Right lobe of liver (tissue), 4 donors: ENCODE measurements around the gene ABCG4.

Experiments
- POLR2A ChIP-seq: fragments of 450-650 bp; IDR thresholded peaks from one replicate; pipeline ENCODE4 v1.6.1; 2017; ENCODE audit warnings: antibody characterized with exemption, mild to moderate bottlenecking
- TF ChIP-seq, protein P1 (sequence below), 4 donors: fragments of 200-600 bp in 3 of 4; fragments of 450-650 bp in 1 of 4; IDR thresholded peaks; one replicate each; pipeline versions ENCODE4 v1.5.1 to v1.8.0; 2016 to 2022; ENCODE audit warnings: antibody characterized with exemption in 4 of 4, mild to moderate bottlenecking in 2 of 4
- donor health status: DM: no; HTN: no; CAD: no.
- donor health status: DM: no; HTN: no; CAD: no.
- donor health status: DM: no; HTN: yes; CAD: no.

DNA sequence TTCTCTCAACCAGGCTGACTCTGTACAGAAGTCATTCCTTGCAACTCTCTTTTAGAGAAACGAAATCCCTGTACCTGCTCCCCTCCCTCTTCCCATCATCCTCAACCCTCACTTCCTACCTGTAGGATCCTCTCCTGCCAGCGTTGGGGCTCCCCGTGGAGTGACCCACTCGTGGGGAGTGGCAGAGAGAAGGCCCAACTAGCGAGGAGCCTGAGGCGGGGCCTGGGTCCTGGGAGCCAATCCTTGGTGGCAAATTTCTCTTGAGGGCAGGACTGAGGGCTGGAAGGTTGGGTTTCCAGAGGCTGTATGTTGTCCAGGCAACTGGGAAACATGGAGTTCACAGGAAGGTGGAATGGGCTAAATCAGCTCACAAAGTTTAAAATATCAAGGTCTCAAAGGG lies 46.8 kb downstream of the ABCG4 start:
- no peak for TF ChIP-seq POLR2A
- TF ChIP-seq, protein P1, sequence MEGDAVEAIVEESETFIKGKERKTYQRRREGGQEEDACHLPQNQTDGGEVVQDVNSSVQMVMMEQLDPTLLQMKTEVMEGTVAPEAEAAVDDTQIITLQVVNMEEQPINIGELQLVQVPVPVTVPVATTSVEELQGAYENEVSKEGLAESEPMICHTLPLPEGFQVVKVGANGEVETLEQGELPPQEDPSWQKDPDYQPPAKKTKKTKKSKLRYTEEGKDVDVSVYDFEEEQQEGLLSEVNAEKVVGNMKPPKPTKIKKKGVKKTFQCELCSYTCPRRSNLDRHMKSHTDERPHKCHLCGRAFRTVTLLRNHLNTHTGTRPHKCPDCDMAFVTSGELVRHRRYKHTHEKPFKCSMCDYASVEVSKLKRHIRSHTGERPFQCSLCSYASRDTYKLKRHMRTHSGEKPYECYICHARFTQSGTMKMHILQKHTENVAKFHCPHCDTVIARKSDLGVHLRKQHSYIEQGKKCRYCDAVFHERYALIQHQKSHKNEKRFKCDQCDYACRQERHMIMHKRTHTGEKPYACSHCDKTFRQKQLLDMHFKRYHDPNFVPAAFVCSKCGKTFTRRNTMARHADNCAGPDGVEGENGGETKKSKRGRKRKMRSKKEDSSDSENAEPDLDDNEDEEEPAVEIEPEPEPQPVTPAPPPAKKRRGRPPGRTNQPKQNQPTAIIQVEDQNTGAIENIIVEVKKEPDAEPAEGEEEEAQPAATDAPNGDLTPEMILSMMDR (IDR thresholded peaks at IDR 0.05) = no peak
